GM12872 (cell line): ENCODE data around the gene MYO5B.

Experiments
- TF ChIP-seq, protein P1 (sequence below): IDR thresholded peaks from 3 replicates; pipeline ENCODE4 v1.5.1; 2011; ENCODE audit warnings: low read depth, mild to moderate bottlenecking, low read length, moderate library complexity; ENCODE audit not compliant: insufficient read depth

The MYO5B gene

DNA sequence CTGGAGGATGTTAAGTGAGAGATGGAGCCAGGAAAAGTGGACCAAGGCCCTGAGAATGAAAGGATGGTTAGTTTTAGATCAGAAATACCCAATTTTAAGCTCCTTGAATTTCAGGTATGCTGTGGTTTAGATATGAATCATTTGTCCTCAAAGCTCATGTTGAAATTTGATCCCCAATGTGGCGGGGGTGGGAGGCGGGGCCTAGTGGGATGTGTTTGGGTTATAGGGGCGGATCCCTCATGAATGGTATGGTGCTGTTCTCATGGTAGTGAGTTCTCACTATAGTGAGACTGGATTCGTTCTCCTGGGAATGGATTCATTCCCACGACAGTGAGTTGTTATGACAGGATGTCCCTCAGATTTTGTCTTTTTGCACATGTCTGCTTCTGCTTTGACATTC is 11.4 kb downstream of the MYO5B start:
- TF ChIP-seq, protein P1, sequence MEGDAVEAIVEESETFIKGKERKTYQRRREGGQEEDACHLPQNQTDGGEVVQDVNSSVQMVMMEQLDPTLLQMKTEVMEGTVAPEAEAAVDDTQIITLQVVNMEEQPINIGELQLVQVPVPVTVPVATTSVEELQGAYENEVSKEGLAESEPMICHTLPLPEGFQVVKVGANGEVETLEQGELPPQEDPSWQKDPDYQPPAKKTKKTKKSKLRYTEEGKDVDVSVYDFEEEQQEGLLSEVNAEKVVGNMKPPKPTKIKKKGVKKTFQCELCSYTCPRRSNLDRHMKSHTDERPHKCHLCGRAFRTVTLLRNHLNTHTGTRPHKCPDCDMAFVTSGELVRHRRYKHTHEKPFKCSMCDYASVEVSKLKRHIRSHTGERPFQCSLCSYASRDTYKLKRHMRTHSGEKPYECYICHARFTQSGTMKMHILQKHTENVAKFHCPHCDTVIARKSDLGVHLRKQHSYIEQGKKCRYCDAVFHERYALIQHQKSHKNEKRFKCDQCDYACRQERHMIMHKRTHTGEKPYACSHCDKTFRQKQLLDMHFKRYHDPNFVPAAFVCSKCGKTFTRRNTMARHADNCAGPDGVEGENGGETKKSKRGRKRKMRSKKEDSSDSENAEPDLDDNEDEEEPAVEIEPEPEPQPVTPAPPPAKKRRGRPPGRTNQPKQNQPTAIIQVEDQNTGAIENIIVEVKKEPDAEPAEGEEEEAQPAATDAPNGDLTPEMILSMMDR, result no peak

DNA sequence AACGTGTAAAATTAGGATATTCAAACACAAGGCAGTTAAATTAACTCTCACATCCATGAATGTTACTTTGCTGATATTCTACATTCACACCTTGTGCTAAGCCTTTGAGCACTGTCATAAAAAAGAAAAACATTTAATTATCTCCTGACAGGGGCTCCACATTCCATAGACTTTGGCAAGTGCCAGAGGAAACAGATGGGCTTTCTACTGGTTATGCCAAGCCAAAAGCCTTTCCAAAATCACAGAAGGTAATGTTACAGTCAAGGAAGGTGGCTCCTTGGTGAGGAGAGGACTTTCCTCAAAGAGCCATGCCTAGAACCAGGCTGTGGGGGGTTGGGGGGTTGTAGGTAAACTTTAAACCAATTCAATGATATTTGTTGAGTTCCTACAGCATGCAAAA is 12.4 kb downstream of the MYO5B start:
- TF ChIP-seq, protein P1, result no peak

DNA sequence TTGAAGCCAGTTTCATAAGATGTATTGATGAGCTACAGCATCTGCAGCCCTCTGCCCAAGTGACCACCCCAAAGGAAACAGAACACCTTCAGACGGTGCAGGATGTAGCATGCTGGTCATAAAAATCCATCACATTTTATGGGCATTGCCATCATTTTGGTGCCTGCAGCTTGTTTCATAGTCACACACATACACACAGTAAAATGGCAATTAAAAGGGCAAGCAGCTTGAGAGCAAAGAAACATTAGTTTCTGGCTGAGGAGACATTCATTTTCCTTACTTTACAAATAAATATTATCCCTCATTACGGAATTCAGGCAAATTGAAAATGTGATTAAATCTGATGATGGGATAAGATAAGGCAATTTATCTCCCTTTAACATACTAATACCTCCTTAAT is 13.4 kb downstream of the MYO5B start:
- TF ChIP-seq, protein P1, result no peak

DNA sequence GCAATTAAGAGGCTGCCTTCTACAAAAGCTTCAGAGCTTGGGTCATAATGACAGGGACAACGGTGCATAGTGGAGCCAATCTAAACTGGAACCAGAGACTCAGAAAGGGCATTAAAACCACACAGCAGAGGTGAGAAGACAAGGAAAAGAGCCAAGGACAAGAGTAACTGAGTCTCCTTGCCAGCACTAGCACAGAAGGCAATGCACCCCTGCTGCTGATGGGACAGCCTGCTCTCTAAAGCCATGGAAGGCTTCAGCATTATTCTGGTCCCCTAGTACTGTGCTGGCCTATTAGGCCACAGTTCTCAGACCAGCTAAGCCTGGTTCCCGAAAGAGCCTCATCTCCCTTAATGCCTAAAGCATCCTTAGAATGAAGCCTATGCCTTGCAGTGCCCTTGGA is 15.5 kb downstream of the MYO5B start:
- TF ChIP-seq, protein P1, result no peak

DNA sequence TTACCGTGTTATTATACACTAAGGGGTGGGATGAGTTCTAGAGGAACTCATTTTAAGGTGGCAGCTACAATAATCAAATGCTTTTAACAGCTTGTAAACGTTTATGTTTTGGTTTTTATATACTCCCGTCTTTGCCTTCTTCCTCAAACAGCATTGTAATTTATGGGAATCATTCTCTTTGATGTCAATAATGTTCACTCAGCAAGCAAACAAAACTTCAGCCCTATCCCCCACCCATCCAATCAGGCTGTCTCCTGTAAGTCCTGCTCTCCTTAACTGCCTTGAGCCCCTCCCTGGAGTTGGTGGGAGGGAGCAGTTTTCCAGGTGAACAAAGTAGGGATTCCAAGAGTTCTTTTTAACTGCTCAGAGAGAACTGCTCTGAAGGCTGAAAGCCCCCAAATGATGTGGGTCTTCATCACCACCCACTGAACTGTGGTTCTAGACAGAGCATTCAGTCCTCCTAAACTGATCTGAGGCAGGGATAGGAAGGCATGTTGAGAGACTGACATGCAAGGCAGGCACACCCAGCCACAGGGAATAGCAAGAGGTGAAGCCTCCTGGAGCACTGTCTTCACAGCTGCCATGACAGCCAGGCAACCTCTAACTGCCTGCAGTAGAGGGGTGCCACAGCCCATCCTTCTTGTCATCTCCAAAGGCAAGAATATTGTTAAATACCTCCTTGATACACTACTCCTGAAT is 17.5 kb downstream of the MYO5B start:
- TF ChIP-seq, protein P1, result no peak

DNA sequence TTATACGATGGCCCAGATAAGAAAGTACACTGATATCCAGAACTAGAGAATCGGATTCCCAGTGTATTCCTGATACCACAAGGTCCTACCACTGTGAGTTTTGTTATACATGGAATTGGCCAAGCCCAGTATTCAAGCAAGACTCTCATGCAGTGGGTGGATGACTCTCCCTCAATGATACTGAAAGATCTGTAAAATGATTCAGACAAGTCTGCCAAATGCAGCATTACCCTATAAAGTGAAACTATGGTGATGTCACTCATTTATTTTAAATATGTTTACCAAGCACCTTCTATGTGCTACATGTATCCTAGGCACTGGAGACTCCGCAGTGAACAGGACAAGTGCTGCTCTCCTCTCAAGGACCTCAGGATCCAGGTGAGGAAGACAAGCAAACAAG is 22.6 kb downstream of the MYO5B start:
- TF ChIP-seq, protein P1, result no peak

DNA sequence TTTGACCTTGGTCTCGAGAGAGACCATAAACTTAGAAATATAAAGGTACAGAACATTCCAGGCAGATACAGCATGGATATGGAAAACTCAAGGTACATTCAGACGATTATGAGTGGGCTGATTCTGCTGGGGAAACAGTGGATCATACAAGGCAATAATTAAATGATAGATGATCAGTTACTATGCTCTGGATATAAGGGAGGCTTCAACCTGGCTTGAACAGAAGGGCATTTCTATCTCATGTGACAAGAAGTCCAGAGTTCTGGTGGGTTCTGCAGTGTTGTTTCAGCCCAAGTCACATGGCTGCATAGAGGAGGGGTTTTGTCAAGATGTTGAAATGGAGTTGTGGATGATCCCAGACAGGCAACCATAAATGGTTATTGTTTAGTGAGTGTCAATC is 23.5 kb downstream of the MYO5B start:
- TF ChIP-seq, protein P1, result no peak
